Heart left ventricle (tissue), 13 donors: ENCODE results near the gene GALNT2.

Source experiments
- CTCF ChIP-seq, 12 donors: fragments of 200-600 bp; sonication (generic) in 4 of 12; IDR thresholded peaks; one replicate each; pipeline versions ENCODE4 v1.5.0 to v1.8.0; 2018 to 2022; ENCODE audit warnings: antibody characterized with exemption in 12 of 12, mild to moderate bottlenecking in 5 of 12
- POLR2A ChIP-seq, 2 donors: fragments of 450-650 bp; IDR thresholded peaks; one replicate each; pipeline ENCODE4 v1.6.1; 2017; ENCODE audit warnings: antibody characterized with exemption in 2 of 2, mild to moderate bottlenecking in 2 of 2, moderate library complexity in 2 of 2
- donor health status: ischemic (EF 13 %, LVEDD 7.1; RV severe dilation, severe dysfunction).
- donor health status: DM: no; HTN: yes; CAD: no.
- donor health status: DM: no; HTN: no; CAD: no.
- donor health status: ischemic (EF 25% LVEDD 6.9; RV normal size, moderate dysfunction).
- donor health status: ischemic (EF 25% LVEDD 5.7; RV mildly dilated, moderate dysfunction).
- donor health status: ischemic (EF 35%, LVEDD 5.7; RV mildly dilated, moderate dysfunction).
- donor health status: nonischemic (EF 11% LVEDD 7.7; RV severe dilation, severe dysfunction).
- donor health status: DM: yes; HTN: yes; CAD: no.
- donor health status: PGD.
- donor health status: ischemic (EF 29% LVEDD 5.4; RV normal size, mild dysfunction).
- donor health status: nonischemic (EF 23%, LVEDD 6.1; RV moderate dilation, normal function).

GRCh38 chr1:230102046-230102445 is 35.0 kb downstream of the GALNT2 start:
- TF ChIP-seq CTCF (IDR thresholded peaks at IDR 0.05) (no peak), POLR2A (IDR thresholded peaks at IDR 0.05) (no peak)
